Activated CD4-positive, alpha-beta T cell treated with anti-CD3 and anti-CD28 coated beads, Interleukin-2, amount 50 U/mL, for 24 hours (primary cell): ENCODE data around the gene COA8.

Source experiments
- DNase-seq, 2 donors: peaks; one replicate each; pipeline ENCODE4 v3.0.0-alpha.2; 2020; ENCODE audit warnings: low read depth in 1 of 2, low spot score in 1 of 2

COA8 gene

GRCh38 chr14:103547941-103548462 lies 14.8 kb upstream of the COA8 start:
- DNase-seq: no peak

GRCh38 chr14:103548463-103549351 lies 14.1 kb upstream of the COA8 start:
- no peak for DNase-seq

GRCh38 chr14:103549361-103550311 lies 13.1 kb upstream of the COA8 start:
- no peak for DNase-seq

- DNase-seq: no peak
Observed at GRCh38 chr14:103550451-103551337, 12.1 kb upstream of the COA8 start.

- no peak for DNase-seq
Observed at GRCh38 chr14:103551338-103551762, 11.4 kb upstream of the COA8 start.

- no peak for DNase-seq
Observed at GRCh38 chr14:103552011-103552845, 10.5 kb upstream of the COA8 start.

- no peak for DNase-seq
Observed at GRCh38 chr14:103552846-103553210, 9.9 kb upstream of the COA8 start.

GRCh38 chr14:103555559-103556337 lies 7.0 kb upstream of the COA8 start:
- no peak for DNase-seq

- no peak for DNase-seq
Observed at GRCh38 chr14:103556946-103557758, 5.6 kb upstream of the COA8 start.

GRCh38 chr14:103558071-103558882 lies 4.5 kb upstream of the COA8 start:
- DNase-seq: no peak

- no peak for DNase-seq
Observed at GRCh38 chr14:103559766-103560165, 3.0 kb upstream of the COA8 start.

GRCh38 chr14:103560691-103561090 lies 2.1 kb upstream of the COA8 start:
- DNase-seq: no peak

- peak; percentile 30 to 32 for DNase-seq
Observed at GRCh38 chr14:103561381-103562178, 1.2 kb upstream of the COA8 start.

GRCh38 chr14:103562179-103562428 lies 656 bp upstream of the COA8 start:
- DNase-seq: no peak

- DNase-seq: no peak
Observed at GRCh38 chr14:103563226-103563620, 463 bp downstream of the COA8 start.

GRCh38 chr14:103563844-103564505 lies 1.2 kb downstream of the COA8 start:
- DNase-seq: no peak
